Measurements from ENCODE around the gene ZNF879. TPM values are rescaled to one million over a fixed set of nuclear protein-coding genes. Genes with fewer than 3 reads are reported as not detected.

Gene ZNF879
- total RNA-seq, 2 donors from 2014 or later: 5.8 to 6.6 TPM

DNA sequence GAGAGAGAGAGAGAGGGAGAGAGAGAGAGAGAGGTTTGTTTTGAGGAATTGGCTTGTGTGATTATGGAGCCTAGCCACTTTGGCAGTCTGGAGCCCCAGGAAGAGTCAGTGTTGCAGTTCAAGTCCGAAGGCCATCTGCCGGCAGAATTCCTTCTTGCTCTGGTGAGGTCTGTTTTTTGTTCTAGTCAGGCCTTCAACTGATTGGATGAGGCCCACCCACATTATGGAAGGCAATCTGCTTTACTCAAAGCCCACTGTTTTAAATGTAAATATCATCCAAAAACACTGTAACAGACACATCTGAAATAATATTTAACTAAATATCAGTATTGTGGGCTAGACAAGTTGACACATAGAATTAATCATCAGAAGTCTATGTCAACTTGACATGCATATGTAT is 17.0 kb upstream of the ZNF879 start:
- H3K27me3 ChIP-seq (ENCODE audit: control insufficient read depth, insufficient read depth, low read length, poor library complexity, severe bottlenecking): no peaks in the 10 kb centered on the region
- DNase-seq: no peak
- WGBS, 2 experiments (ENCODE audit: insufficient coverage in 1 of 2, insufficient read length in 1 of 2): 87% methylated on average over 2 of the region's 2 CpGs; no CpG with 5 or more reads in 1 of the 2 experiments
- Mint-ChIP-seq H3K27ac (no peak overlapping the region), H3K36me3 (ENCODE audit: low read depth) (no peaks in the 10 kb centered on the region), H3K4me1 (no peaks in the 10 kb centered on the region), H3K4me3 (no peak overlapping the region), H3K27me3 (ENCODE audit: insufficient read depth) (no peaks in the 10 kb centered on the region), H3K9me3 (peaks cover 71% of the 10 kb centered on the region)
- no peak overlapping the region for H3K27ac ChIP-seq (ENCODE audit: low read depth, low read length)
- H3K36me3 ChIP-seq (ENCODE audit: control insufficient read depth, insufficient read depth, low read length): no peaks in the 10 kb centered on the region
- TF ChIP-seq, protein P1, sequence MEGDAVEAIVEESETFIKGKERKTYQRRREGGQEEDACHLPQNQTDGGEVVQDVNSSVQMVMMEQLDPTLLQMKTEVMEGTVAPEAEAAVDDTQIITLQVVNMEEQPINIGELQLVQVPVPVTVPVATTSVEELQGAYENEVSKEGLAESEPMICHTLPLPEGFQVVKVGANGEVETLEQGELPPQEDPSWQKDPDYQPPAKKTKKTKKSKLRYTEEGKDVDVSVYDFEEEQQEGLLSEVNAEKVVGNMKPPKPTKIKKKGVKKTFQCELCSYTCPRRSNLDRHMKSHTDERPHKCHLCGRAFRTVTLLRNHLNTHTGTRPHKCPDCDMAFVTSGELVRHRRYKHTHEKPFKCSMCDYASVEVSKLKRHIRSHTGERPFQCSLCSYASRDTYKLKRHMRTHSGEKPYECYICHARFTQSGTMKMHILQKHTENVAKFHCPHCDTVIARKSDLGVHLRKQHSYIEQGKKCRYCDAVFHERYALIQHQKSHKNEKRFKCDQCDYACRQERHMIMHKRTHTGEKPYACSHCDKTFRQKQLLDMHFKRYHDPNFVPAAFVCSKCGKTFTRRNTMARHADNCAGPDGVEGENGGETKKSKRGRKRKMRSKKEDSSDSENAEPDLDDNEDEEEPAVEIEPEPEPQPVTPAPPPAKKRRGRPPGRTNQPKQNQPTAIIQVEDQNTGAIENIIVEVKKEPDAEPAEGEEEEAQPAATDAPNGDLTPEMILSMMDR (conservative IDR thresholded peaks at IDR 0.05): no peak
- H3K4me1 ChIP-seq (ENCODE audit: control insufficient read depth, insufficient read depth, low read length): no peaks in the 10 kb centered on the region
- H3K9me3 ChIP-seq (ENCODE audit: control insufficient read depth, low read length): peaks cover 49% of the 10 kb centered on the region
- no peak overlapping the region for H3K9ac ChIP-seq (ENCODE audit: extremely low read depth, low read length, poor library complexity, severe bottlenecking)
- H3K4me3 ChIP-seq (ENCODE audit: low read length): peak overlapping the region; percentile 33

DNA sequence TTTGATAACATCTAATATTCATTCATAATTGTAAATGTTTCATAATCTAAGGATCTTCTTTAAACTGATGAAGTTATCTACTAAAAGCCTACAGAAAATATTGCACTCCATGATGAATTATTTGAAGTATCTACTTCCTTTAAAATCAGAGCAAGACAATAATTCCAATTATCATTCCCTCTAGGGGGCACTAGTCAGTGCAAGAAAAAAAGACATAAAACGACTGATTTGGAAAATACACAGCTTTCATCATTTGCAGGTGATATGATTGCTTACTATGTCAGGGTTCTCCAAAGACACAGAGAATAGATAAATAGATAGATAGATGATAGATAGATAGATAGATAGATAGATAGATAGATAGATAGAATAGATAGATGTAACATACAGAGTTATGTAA is 14.9 kb upstream of the ZNF879 start:
- Histone ChIP-seq H3K27ac (ENCODE audit: low read depth, low read length) (no peak overlapping the region), H3K9ac (ENCODE audit: extremely low read depth, low read length, poor library complexity, severe bottlenecking) (no peak overlapping the region), H3K27me3 (ENCODE audit: control insufficient read depth, insufficient read depth, low read length, poor library complexity, severe bottlenecking) (no peaks in the 10 kb centered on the region), H3K36me3 (ENCODE audit: control insufficient read depth, insufficient read depth, low read length) (no peaks in the 10 kb centered on the region), H3K9me3 (ENCODE audit: control insufficient read depth, low read length) (peaks cover 59% of the 10 kb centered on the region), H3K4me3 (ENCODE audit: low read length) (no peak overlapping the region), H3K4me1 (ENCODE audit: control insufficient read depth, insufficient read depth, low read length) (no peaks in the 10 kb centered on the region)
- WGBS, 2 experiments (ENCODE audit: insufficient coverage in 1 of 2, insufficient read length in 1 of 2): 42% methylated on average over 1 of the region's 1 CpG; no CpG with 5 or more reads in 1 of the 2 experiments
- Mint-ChIP-seq H3K4me1 (no peaks in the 10 kb centered on the region), H3K27me3 (ENCODE audit: insufficient read depth) (no peaks in the 10 kb centered on the region), H3K36me3 (ENCODE audit: low read depth) (no peaks in the 10 kb centered on the region), H3K9me3 (peaks cover 74% of the 10 kb centered on the region), H3K4me3 (no peak overlapping the region), H3K27ac (no peak overlapping the region)
- TF ChIP-seq, protein P1 (conservative IDR thresholded peaks at IDR 0.05): peak; percentile 51
- no peak for DNase-seq

DNA sequence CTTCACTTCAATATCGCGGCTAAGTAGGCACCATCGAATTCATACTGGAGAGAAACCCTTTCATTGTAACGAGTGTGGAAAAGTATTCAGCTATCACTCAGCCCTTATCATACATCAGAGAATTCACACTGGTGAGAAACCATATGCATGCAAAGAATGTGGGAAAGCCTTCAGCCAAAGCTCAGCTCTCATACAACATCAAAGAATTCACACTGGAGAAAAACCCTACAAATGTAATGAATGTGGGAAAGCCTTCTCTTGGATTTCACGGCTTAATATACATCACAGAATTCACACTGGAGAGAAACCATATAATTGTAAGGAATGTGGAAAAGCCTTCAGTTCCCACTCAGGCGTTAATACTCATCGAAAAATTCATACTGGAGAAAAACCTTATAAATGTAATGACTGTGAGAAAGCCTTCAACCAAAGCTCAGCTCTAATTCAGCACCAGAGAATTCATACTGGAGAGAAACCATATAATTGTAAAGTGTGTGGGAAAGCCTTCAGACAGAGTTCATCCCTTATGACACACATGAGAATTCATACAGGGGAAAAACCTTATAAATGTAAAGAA is 9.5 kb downstream of the ZNF879 start:
- H3K4me3 Mint-ChIP-seq: no peak overlapping the region
- no peak overlapping the region for H3K27ac Mint-ChIP-seq
- no peaks in the 10 kb centered on the region for H3K4me1 Mint-ChIP-seq
- Histone ChIP-seq H3K9ac (ENCODE audit: extremely low read depth, low read length, poor library complexity, severe bottlenecking) (no peak overlapping the region), H3K4me3 (ENCODE audit: low read length) (peak overlapping the region; percentile 62), H3K27me3 (ENCODE audit: control insufficient read depth, insufficient read depth, low read length, poor library complexity, severe bottlenecking) (no peaks in the 10 kb centered on the region), H3K9me3 (ENCODE audit: control insufficient read depth, low read length) (peaks cover 88% of the 10 kb centered on the region), H3K36me3 (ENCODE audit: control insufficient read depth, insufficient read depth, low read length) (peaks cover 61% of the 10 kb centered on the region), H3K4me1 (ENCODE audit: control insufficient read depth, insufficient read depth, low read length) (no peaks in the 10 kb centered on the region), H3K27ac (ENCODE audit: low read depth, low read length) (no peak overlapping the region)
- 93 to 100% methylated on average over 1 to 7 of the region's 7 CpGs for whole genome bisulfite sequencing, 2 experiments (ENCODE audit: insufficient coverage in 1 of 2, insufficient read length in 1 of 2)
- H3K9me3 Mint-ChIP-seq: peaks cover 97% of the 10 kb centered on the region
- H3K27me3 Mint-ChIP-seq (ENCODE audit: insufficient read depth): peaks cover 3% of the 10 kb centered on the region
- peaks cover 70% of the 10 kb centered on the region for H3K36me3 Mint-ChIP-seq (ENCODE audit: low read depth)
- TF ChIP-seq, protein P1 (conservative IDR thresholded peaks at IDR 0.05): no peak
- DNase-seq: no peak
